GM10847 (cell line): ENCODE data around the gene KCTD21.

ENCODE experiments used
- POLR2A ChIP-seq: IDR thresholded peaks from 2 replicates; pipeline ENCODE4 v1.6.1; 2011; ENCODE audit not compliant: insufficient read length; ENCODE audit errors: extremely low read depth

The KCTD21 gene

DNA sequence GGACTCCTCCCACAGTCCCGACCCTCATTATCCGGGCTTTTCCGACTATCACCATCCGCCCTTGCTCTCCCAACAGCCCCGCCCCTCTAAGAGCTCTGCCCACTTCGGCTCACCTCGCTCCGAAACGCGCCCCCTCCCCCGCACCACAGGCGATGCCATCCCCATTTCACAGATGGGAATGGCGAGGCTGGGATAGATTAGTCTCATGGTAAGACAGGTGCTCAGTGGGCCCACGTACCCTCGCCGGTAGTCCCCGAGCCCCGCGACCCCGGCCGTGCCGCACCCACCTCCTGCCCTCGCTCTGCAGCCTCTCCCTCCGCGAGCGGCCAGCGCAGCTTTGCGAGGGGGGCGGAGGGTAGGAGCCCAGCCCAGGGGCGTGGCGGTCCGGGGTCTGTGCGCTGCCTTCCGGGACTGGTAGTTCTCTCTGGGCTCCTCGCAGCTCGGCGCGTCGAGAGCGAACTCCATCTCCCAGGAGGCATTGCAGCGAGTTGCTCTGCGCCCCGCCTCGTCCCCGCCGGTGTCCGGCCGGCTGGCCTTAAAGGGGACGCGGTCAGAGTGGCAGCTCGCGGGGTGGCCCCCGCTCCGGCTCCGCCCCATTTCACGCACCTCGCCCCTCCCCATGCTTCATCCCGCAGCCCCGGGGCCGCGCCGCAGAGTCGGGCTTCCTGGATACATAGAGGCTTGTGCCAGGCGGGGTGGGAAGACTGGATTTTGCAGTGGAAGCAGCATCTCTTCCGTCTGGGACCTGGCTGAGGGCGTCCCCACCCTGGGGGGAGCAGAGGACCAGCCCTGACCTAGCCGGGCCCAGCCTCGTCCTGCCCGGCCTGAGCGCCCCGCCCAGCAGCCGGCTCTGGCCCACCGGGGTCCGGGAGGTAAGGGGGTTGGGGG lies at the start of gene KCTD21, which contains the start of gene USP35:
TSS of gene KCTD21 (minus strand) at position 341 of the 888 bp plus-strand sequence. CDS start 14,072 bp downstream, outside the sequence.
TSS of gene USP35 (plus strand) at position 634 of the 888 bp plus-strand sequence. CDS start 7,327 bp downstream, outside the sequence.
- peak; percentile 56 for TF ChIP-seq POLR2A

- no peak for TF ChIP-seq POLR2A
Measured at GRCh38 chr11:78237293-78238046, 49.0 kb upstream of the KCTD21 start.

- no peak for TF ChIP-seq POLR2A
Measured at GRCh38 chr11:78234006-78234405, 45.6 kb upstream of the KCTD21 start.

GRCh38 chr11:78231962-78232501 lies 43.6 kb upstream of the KCTD21 start:
- no peak for TF ChIP-seq POLR2A

- TF ChIP-seq POLR2A: no peak
Measured at GRCh38 chr11:78230161-78230877, 41.9 kb upstream of the KCTD21 start.

- no peak for TF ChIP-seq POLR2A
Measured at GRCh38 chr11:78229106-78229505, 40.7 kb upstream of the KCTD21 start.

DNA sequence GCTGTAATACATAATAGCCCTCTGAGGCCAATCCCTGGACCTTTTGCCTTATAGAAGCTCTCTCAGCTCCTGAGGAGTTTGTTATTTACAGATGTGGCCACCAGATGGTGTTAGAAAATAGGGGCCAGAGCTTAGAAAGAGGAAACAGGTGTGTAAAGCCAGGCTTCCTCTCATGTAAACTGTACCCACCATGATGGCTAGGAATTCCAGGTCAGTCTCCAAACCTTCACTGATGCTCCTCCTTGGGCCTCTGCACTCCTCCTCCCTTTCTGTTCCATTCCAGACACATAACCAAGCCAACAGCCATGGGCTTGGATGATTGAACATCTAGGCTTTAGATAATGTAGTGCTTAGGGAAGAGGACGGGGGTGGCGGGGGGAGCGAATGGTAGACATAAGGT lies 40.0 kb upstream of the KCTD21 start:
- TF ChIP-seq POLR2A: no peak

- no peak for TF ChIP-seq POLR2A
Measured at GRCh38 chr11:78227921-78228320, 39.5 kb upstream of the KCTD21 start.

GRCh38 chr11:78226684-78227680 lies 38.6 kb upstream of the KCTD21 start:
- TF ChIP-seq POLR2A: no peak

- no peak for TF ChIP-seq POLR2A
Measured at GRCh38 chr11:78224906-78225420, 36.5 kb upstream of the KCTD21 start.

DNA sequence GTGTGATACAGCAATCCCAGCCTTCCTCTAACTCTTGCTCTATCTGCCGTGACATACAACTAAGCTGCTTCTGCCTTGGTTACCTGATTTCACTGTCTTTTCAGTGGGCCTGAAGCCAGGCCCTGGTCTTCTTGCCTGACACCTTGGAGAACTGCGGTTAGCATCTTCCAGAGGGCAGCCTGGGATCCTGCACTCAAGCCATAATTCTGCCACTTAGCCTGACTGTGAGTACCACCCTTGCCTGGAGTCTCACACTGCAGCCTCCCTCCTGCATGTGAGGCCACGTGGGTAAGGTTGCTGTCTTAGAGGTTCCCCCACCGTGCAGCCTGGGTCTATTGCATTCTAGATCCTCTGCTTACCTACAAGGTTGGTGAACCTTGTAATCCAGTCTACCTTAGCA lies 36.1 kb upstream of the KCTD21 start:
- no peak for TF ChIP-seq POLR2A

GRCh38 chr11:78223320-78223954 lies 35.0 kb upstream of the KCTD21 start:
- no peak for TF ChIP-seq POLR2A
